HG03575 (cell line): ENCODE measurements around the gene LNPEP.
A peak's percentile ranks its signal among the peaks of the same experiment; 100 is the strongest.
"Not testable (repeated sequence)": the region's sequence is repeated elsewhere in the genome, so short reads cannot be mapped to it uniquely, and the experiment has no call there.

Source experiments
- ATAC-seq: cut with Tn5 transposase; IDR thresholded peaks from one replicate; pipeline ENCODE4 v1.9.1; 2021; ENCODE audit not compliant: unreplicated experiment, insufficient number of reproducible peaks, low FRiP score; ENCODE audit errors: extremely low read depth

The LNPEP gene

GRCh38 chr5:96927008-96927407 lies 8.9 kb upstream of the LNPEP start:
- ATAC-seq = no peak

GRCh38 chr5:96928931-96929708 lies 6.8 kb upstream of the LNPEP start:
- ATAC-seq = no peak

- ATAC-seq = no peak
These were observed 5.8 kb upstream of the LNPEP start for GRCh38 chr5:96930058-96930457.

GRCh38 chr5:96930589-96930988 lies 5.3 kb upstream of the LNPEP start:
- ATAC-seq = no peak

- ATAC-seq = not testable (repeated sequence)
These were observed 4.8 kb upstream of the LNPEP start for GRCh38 chr5:96931037-96931436.

GRCh38 chr5:96931605-96932004 lies 4.3 kb upstream of the LNPEP start:
- ATAC-seq = no peak

GRCh38 chr5:96932026-96932425 lies 3.9 kb upstream of the LNPEP start:
- ATAC-seq = no peak

- ATAC-seq = no peak
These were observed 1.8 kb upstream of the LNPEP start for GRCh38 chr5:96933764-96934707.

- ATAC-seq = peak; percentile 33
These were observed 947 bp upstream of the LNPEP start for GRCh38 chr5:96934708-96935558.

- no peak for ATAC-seq
These were observed 796 bp downstream of the LNPEP start for GRCh38 chr5:96936431-96937320.

- no peak for ATAC-seq
These were observed 4.7 kb downstream of the LNPEP start for GRCh38 chr5:96940586-96940985.

- ATAC-seq = no peak
These were observed 5.3 kb downstream of the LNPEP start for GRCh38 chr5:96941140-96941539.

- ATAC-seq = no peak
These were observed 6.2 kb downstream of the LNPEP start for GRCh38 chr5:96942078-96942477.

GRCh38 chr5:96942911-96943310 lies 7.0 kb downstream of the LNPEP start:
- ATAC-seq = no peak

GRCh38 chr5:96943799-96944198 lies 7.9 kb downstream of the LNPEP start:
- ATAC-seq = no peak

- ATAC-seq = no peak
These were observed 9.4 kb downstream of the LNPEP start for GRCh38 chr5:96945144-96945897.

- no peak for ATAC-seq
These were observed 10.5 kb downstream of the LNPEP start for GRCh38 chr5:96946381-96946780.
